Measurements from ENCODE around the gene CD22.

DNA sequence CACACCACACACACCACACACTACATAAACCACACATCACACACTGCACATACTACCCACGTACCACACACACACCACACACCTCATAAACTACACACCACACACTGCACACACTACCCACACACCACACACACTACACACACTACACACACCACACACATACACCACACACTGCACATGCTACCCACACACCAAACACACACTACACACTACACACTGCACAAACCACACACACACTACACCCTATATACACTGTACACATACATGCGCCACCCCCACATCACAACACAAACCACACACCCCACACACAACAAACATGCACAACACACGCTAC, 31.5 kb upstream of the CD22 start:
- TF ChIP-seq, protein P1, sequence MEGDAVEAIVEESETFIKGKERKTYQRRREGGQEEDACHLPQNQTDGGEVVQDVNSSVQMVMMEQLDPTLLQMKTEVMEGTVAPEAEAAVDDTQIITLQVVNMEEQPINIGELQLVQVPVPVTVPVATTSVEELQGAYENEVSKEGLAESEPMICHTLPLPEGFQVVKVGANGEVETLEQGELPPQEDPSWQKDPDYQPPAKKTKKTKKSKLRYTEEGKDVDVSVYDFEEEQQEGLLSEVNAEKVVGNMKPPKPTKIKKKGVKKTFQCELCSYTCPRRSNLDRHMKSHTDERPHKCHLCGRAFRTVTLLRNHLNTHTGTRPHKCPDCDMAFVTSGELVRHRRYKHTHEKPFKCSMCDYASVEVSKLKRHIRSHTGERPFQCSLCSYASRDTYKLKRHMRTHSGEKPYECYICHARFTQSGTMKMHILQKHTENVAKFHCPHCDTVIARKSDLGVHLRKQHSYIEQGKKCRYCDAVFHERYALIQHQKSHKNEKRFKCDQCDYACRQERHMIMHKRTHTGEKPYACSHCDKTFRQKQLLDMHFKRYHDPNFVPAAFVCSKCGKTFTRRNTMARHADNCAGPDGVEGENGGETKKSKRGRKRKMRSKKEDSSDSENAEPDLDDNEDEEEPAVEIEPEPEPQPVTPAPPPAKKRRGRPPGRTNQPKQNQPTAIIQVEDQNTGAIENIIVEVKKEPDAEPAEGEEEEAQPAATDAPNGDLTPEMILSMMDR (IDR thresholded peaks at IDR 0.05) = no peak
- TF ChIP-seq POLR2A (IDR thresholded peaks at IDR 0.05) = no peak
